RPMI8226 (cell line): Measurements from ENCODE around the gene PLEKHA4.

Source experiments
- DNase-seq: peaks from one replicate; pipeline ENCODE4 v3.0.0-alpha.2; 2015

The PLEKHA4 gene

GRCh38 chr19:48819366-48819816 lies 49.0 kb downstream of the PLEKHA4 start:
- DNase-seq, result no peak

GRCh38 chr19:48818234-48818820 lies 50.1 kb downstream of the PLEKHA4 start:
- peak; percentile 54 for DNase-seq

GRCh38 chr19:48817585-48818124 lies 50.8 kb downstream of the PLEKHA4 start:
- no peak for DNase-seq

- peak; percentile 53 for DNase-seq
Observed at GRCh38 chr19:48815870-48816501, 52.4 kb downstream of the PLEKHA4 start.

- no peak for DNase-seq
Observed at GRCh38 chr19:48814895-48815294, 53.5 kb downstream of the PLEKHA4 start.

- no peak for DNase-seq
Observed at GRCh38 chr19:48813123-48813913, 55.1 kb downstream of the PLEKHA4 start.

- peak; percentile 89 for DNase-seq
Observed at GRCh38 chr19:48812094-48812929, 56.1 kb downstream of the PLEKHA4 start.

GRCh38 chr19:48810151-48810550 lies 58.3 kb downstream of the PLEKHA4 start:
- DNase-seq, result peak; percentile 10

- DNase-seq, result no peak
Observed at GRCh38 chr19:48807590-48808308, 60.7 kb downstream of the PLEKHA4 start.

- no peak for DNase-seq
Observed at GRCh38 chr19:48806818-48807589, 61.4 kb downstream of the PLEKHA4 start.

GRCh38 chr19:48806518-48806817 lies 61.9 kb downstream of the PLEKHA4 start:
- DNase-seq, result peak; percentile 12

GRCh38 chr19:48805452-48805851 lies 63.0 kb downstream of the PLEKHA4 start:
- DNase-seq, result no peak

GRCh38 chr19:48804496-48804895 lies 63.9 kb downstream of the PLEKHA4 start:
- no peak for DNase-seq

- no peak for DNase-seq
Observed at GRCh38 chr19:48802623-48803022, 65.8 kb downstream of the PLEKHA4 start.

- DNase-seq, result no peak
Observed at GRCh38 chr19:48799358-48800300, 68.8 kb downstream of the PLEKHA4 start.

- DNase-seq, result no peak
Observed at GRCh38 chr19:48798937-48799336, 69.5 kb downstream of the PLEKHA4 start.

GRCh38 chr19:48797103-48797502 lies 71.3 kb downstream of the PLEKHA4 start:
- DNase-seq, result no peak

- no peak for DNase-seq
Observed at GRCh38 chr19:48796298-48797083, 71.9 kb downstream of the PLEKHA4 start.

GRCh38 chr19:48795685-48796070 lies 72.7 kb downstream of the PLEKHA4 start:
- DNase-seq, result no peak
